ENCODE data around the gene DNMT1. TPM values are rescaled to one million over a fixed set of nuclear protein-coding genes. Genes with fewer than 3 reads are reported as not detected.
A peak's percentile ranks its signal among the peaks of the same experiment; 100 is the strongest.

DNMT1 gene
- total RNA-seq, 4 donors from 2014 or later, result 23.3 to 122 (median 42.0) TPM

DNA sequence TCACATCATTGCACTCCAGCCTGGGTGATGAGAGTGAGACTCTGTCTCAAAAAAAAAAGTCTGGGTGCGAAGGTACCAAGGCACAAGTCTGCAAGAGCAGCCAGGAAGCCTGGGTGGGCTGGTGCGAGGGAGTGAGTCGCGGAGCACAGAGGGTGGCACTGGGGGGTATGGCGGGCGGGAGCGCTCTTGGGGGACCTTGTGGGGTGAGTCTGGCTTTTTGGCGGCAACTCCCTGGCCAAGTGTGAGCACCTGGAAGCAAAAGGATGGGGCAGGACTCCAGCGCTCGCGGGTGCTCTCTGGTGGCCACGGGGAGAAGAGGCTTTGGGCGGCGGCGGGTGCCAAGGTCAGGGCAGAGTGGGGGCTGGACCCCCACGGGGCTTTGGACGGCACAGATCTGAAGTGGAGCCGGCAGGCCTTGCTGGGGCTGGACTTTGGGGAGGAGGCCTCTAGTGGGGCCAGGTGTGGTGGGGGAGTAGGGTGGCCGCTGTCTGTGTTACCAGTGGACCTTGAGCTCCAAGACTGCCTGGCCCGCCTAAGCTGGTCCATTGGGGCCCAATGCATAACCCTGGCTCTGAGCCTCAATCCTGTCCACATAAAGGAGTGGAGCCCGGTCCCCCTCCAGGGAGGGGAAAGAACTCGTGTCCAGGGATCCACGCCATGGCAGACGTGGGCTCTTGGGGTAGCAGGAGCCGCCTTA, 81.7 kb downstream of the DNMT1 start:
- peak; percentile 68 for DNase-seq
- H3K36me3 ChIP-seq, result peaks cover 0 to 49% (median 16%) of the 10 kb centered on the region in 4 donors
- in situ Hi-C loops (cut with MboI; ENCODE audit: low pct_ligation_motif_present in 1 of 4, low pct_unique_long_range_greater_than_20kb in 1 of 4, low sequenced_read_pairs in 3 of 4) (loop anchor here in 1 of 4 donors (25.0 kb wide), 1 partner anchor 124 kb away; the partner anchor contains the start of gene S1PR2), intact Hi-C loops (cut with DNase I; ENCODE audit: low total_unique reads) (loop anchor here (10.0 kb wide), 1 partner anchor 122 kb away; the partner anchor contains the start of gene S1PR2)
- peaks cover 0 to 8% (median 5%) of the 10 kb centered on the region in 4 donors for H3K4me1 ChIP-seq
- TF ChIP-seq POLR2AphosphoS5 (IDR thresholded peaks at IDR 0.05) (peak in 1 of 3 donors; percentile 8), POLR2A (IDR thresholded peaks at IDR 0.05) (no peak)
- TF ChIP-seq, protein P1, sequence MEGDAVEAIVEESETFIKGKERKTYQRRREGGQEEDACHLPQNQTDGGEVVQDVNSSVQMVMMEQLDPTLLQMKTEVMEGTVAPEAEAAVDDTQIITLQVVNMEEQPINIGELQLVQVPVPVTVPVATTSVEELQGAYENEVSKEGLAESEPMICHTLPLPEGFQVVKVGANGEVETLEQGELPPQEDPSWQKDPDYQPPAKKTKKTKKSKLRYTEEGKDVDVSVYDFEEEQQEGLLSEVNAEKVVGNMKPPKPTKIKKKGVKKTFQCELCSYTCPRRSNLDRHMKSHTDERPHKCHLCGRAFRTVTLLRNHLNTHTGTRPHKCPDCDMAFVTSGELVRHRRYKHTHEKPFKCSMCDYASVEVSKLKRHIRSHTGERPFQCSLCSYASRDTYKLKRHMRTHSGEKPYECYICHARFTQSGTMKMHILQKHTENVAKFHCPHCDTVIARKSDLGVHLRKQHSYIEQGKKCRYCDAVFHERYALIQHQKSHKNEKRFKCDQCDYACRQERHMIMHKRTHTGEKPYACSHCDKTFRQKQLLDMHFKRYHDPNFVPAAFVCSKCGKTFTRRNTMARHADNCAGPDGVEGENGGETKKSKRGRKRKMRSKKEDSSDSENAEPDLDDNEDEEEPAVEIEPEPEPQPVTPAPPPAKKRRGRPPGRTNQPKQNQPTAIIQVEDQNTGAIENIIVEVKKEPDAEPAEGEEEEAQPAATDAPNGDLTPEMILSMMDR (IDR thresholded peaks at IDR 0.05), result peak; percentile 56 to 72 (median 62)
- H3K27ac ChIP-seq, result peak overlapping the region; percentile 5 to 55 (median 48)
- WGBS, 2 donors (ENCODE audit: low coverage in 1 of 2), result 27% methylated on average over 25 of the region's 25 CpGs; no CpG with 5 or more reads in 1 of the 2 donors
- no peak overlapping the region for H3K4me3 ChIP-seq
- no peaks in the 10 kb centered on the region for H3K27me3 ChIP-seq
- no peaks in the 10 kb centered on the region for H3K9me3 ChIP-seq

DNA sequence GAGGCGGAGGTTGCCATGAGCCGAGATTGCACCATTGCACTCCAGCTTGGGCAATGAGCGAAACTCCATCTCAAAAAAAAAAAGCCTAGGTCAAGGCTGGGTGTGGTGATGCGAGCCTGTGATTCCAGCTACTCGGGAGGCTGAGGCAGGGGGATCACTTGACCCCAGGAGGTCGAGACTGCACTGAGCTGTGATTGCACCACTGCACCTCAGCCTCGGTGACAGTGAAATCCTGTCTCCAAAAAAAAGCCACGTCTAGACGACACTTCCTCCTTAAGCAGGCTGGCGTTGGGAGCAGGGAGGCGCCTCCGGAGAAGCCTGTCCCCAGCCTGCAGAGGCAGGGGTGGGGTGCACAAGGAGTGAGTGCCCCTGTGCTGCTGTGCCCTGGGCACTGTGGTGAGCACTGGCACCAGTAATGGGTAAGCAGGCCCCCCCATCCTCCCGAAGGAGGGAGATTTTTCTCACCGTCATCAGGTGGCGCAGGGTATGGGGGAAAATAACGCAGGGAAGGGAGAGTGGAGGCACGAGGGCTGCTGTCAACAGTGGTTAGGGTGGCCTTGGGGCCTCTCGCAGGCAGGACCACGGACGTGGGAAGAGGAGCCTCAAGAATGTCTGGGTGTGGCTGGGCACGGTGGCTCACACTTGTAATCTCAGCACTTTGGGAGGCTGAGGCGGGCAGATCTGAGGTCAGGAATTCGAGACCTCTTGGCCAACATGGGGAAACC, 82.6 kb downstream of the DNMT1 start:
- in situ Hi-C loops (cut with MboI; ENCODE audit: low pct_ligation_motif_present in 1 of 4, low pct_unique_long_range_greater_than_20kb in 1 of 4, low sequenced_read_pairs in 3 of 4), result loop anchor here in 1 of 4 donors (25.0 kb wide), 1 partner anchor 125 kb away; the partner anchor contains the start of gene S1PR2
- H3K4me1 ChIP-seq, result peaks cover 2 to 14% (median 9%) of the 10 kb centered on the region in 4 donors

DNA sequence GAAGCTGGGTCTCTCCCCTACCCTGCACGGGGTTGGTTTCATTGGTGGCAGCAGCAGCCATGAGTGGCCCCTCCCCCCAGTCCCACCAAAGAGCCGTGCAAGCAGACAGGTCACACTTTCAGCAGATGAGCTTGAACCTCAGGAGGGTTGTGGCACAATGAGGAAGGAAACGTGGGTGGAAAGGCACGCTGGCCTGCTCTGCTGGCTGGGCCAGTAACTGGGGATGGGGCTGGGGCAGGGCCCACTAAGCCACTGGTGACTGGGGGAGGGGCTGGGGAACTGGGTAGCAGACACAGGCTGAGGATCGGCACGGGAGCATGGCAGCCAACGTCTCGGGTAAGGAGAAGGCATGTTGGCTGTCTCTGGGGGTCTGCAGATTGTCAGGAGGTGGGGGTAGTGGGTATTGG, 83.3 kb downstream of the DNMT1 start, which contains the start of gene P2RY11:
Gene P2RY11, plus strand, starts transcription at position 289 of the 407 bp plus-strand sequence. Its CDS starts 29 bp downstream, at position 318.
- H3K27ac ChIP-seq, result peak within 1 kb of the TSS; percentile 7 to 55 (median 48)
- DNase-seq, result peak; percentile 49
- in situ Hi-C loops (cut with MboI; ENCODE audit: low pct_ligation_motif_present in 1 of 4, low pct_unique_long_range_greater_than_20kb in 1 of 4, low sequenced_read_pairs in 3 of 4), result loop anchor here in 1 of 4 donors (25.0 kb wide), 1 partner anchor 126 kb away; the partner anchor contains the start of gene S1PR2
- intact Hi-C loops (cut with DNase I; ENCODE audit: low total_unique reads), result loop anchor here (10.0 kb wide), 1 partner anchor 123 kb away; the partner anchor contains the start of gene S1PR2
- peaks cover 0 to 45% (median 18%) of the 10 kb centered on the region in 4 donors for H3K36me3 ChIP-seq
- H3K9me3 ChIP-seq, result no peaks in the 10 kb centered on the region
- 59% methylated on average over 8 of the region's 8 CpGs; no CpG with 5 or more reads in 1 of the 2 donors for WGBS, 2 donors (ENCODE audit: low coverage in 1 of 2)
- H3K4me1 ChIP-seq, result peaks cover 10 to 22% (median 15%) of the 10 kb centered on the region in 4 donors
- no peaks in the 10 kb centered on the region for H3K27me3 ChIP-seq
- peak within 1 kb of the TSS in 1 of 4 donors; percentile 4 for H3K4me3 ChIP-seq
- TF ChIP-seq POLR2AphosphoS5 (IDR thresholded peaks at IDR 0.05), result peak in 1 of 3 donors; percentile 17
- TF ChIP-seq, protein P1 (IDR thresholded peaks at IDR 0.05), result no peak

More for the DNA sequence above, 82.6 kb downstream of the DNMT1 start:
- intact Hi-C loops (cut with DNase I; ENCODE audit: low total_unique reads), result loop anchor here (10.0 kb wide), 1 partner anchor 123 kb away; the partner anchor contains the start of gene S1PR2
- Histone ChIP-seq H3K27ac (peak overlapping the region; percentile 7 to 55 (median 48)), H3K36me3 (peaks cover 0 to 52% (median 18%) of the 10 kb centered on the region in 4 donors), H3K4me3 (peak overlapping the region in 1 of 4 donors; percentile 4), H3K9me3 (no peaks in the 10 kb centered on the region), H3K27me3 (no peaks in the 10 kb centered on the region)
- peak; percentile 14 for DNase-seq
- TF ChIP-seq POLR2A (IDR thresholded peaks at IDR 0.05) (no peak), POLR2AphosphoS5 (IDR thresholded peaks at IDR 0.05) (no peak), EP300 (IDR thresholded peaks at IDR 0.05; ENCODE audit: low read depth) (no peak)
- TF ChIP-seq, protein P1 (IDR thresholded peaks at IDR 0.05), result no peak
- WGBS, 2 donors (ENCODE audit: low coverage in 1 of 2), result 55 to 57% methylated on average over 4 to 23 of the region's 23 CpGs

All from transverse colon (tissue), 4 donors.